ENCODE data around the gene CENPX.

DNA sequence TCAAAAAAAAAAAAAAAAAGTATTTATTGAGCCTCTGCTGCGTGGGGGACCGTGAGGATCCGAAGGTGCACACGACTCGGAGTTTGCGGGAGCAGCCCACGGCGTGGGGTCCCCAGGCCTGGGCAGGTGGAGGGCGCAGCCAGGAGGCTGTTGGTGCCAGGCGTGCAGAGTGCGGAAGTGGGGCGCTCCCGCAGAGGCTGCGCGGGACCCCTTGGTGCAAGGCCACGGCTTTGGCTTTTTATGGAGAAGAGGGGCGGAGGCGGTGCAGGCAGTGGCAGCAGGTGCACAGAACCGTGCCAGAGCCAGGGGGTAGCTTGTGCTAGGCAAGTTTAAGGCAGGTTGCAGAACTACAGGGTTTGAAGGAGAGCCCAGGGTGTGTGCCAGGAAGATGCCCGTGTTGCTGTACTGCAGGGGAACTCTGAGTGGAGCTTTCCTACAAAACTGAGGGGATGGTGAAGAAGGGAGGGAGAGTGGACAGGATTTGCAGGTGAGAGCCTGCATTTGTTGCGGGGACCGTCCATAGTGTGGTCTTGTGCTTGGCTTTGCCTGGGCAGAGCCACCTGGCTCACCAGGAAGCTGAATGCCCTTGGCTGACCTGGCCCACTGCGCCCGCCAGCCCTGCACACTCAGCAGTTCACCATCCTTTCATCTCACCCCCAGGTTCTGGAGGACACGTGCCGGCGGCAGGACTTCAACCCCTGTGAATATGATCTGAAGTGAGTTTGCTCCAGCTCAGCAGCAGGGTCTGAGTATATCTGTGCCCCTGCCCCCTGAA is 44.0 kb downstream of the CENPX start:
- TF ChIP-seq, protein P1, sequence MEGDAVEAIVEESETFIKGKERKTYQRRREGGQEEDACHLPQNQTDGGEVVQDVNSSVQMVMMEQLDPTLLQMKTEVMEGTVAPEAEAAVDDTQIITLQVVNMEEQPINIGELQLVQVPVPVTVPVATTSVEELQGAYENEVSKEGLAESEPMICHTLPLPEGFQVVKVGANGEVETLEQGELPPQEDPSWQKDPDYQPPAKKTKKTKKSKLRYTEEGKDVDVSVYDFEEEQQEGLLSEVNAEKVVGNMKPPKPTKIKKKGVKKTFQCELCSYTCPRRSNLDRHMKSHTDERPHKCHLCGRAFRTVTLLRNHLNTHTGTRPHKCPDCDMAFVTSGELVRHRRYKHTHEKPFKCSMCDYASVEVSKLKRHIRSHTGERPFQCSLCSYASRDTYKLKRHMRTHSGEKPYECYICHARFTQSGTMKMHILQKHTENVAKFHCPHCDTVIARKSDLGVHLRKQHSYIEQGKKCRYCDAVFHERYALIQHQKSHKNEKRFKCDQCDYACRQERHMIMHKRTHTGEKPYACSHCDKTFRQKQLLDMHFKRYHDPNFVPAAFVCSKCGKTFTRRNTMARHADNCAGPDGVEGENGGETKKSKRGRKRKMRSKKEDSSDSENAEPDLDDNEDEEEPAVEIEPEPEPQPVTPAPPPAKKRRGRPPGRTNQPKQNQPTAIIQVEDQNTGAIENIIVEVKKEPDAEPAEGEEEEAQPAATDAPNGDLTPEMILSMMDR (IDR thresholded peaks at IDR 0.05): no peak
- TF ChIP-seq POLR2AphosphoS5 (IDR thresholded peaks at IDR 0.05): no peak
